Activated CD4-positive, CD25-positive, alpha-beta regulatory T cell treated with anti-CD3 and anti-CD28 coated beads, Interleukin-2, amount 50 U/mL, for 16 hours (primary cell): ENCODE results near the gene RPL38.

Experiments used
- DNase-seq: peaks from one replicate; pipeline ENCODE4 v3.0.0-alpha.2; 2020; ENCODE audit warnings: low read depth, low spot score

RPL38 gene

GRCh38 chr17:74203439-74204240, at the start of gene RPL38:
RPL38 (plus strand) TSS chr17:74203678; CDS start chr17:74203956, 278 bp downstream.
- peak; percentile 96 for DNase-seq

GRCh38 chr17:74153821-74154430, 49.6 kb upstream of the RPL38 start:
- no peak for DNase-seq

GRCh38 chr17:74156878-74157277, 46.6 kb upstream of the RPL38 start:
- DNase-seq: no peak

GRCh38 chr17:74157366-74157765, 46.1 kb upstream of the RPL38 start:
- no peak for DNase-seq

- no peak for DNase-seq
Observed at GRCh38 chr17:74158761-74159160, 44.7 kb upstream of the RPL38 start.

GRCh38 chr17:74159226-74159840, 44.1 kb upstream of the RPL38 start:
- no peak for DNase-seq

GRCh38 chr17:74160656-74161502, 42.6 kb upstream of the RPL38 start:
- no peak for DNase-seq

GRCh38 chr17:74161503-74161875, 42.0 kb upstream of the RPL38 start:
- DNase-seq: no peak

- DNase-seq: no peak
Observed at GRCh38 chr17:74163271-74163821, 40.1 kb upstream of the RPL38 start.

- DNase-seq: no peak
Observed at GRCh38 chr17:74163836-74164235, 39.6 kb upstream of the RPL38 start.

- no peak for DNase-seq
Observed at GRCh38 chr17:74164446-74165045, 38.9 kb upstream of the RPL38 start.

- no peak for DNase-seq
Observed at GRCh38 chr17:74165797-74166365, 37.6 kb upstream of the RPL38 start.

GRCh38 chr17:74170924-74171323, 32.6 kb upstream of the RPL38 start:
- DNase-seq: no peak

GRCh38 chr17:74172700-74173099, 30.8 kb upstream of the RPL38 start:
- DNase-seq: no peak

GRCh38 chr17:74176546-74177001, 26.9 kb upstream of the RPL38 start:
- no peak for DNase-seq

- DNase-seq: no peak
Observed at GRCh38 chr17:74177018-74177450, 26.4 kb upstream of the RPL38 start.

- DNase-seq: no peak
Observed at GRCh38 chr17:74179576-74179975, 23.9 kb upstream of the RPL38 start.

GRCh38 chr17:74180336-74180735, 23.1 kb upstream of the RPL38 start:
- no peak for DNase-seq

GRCh38 chr17:74181341-74181740, 22.1 kb upstream of the RPL38 start:
- no peak for DNase-seq

- DNase-seq: no peak
Observed at GRCh38 chr17:74182041-74182723, 21.3 kb upstream of the RPL38 start.
